MCF 10A (cell line): ENCODE data around the gene DGKI. TPM values are rescaled to one million over a fixed set of nuclear protein-coding genes. Genes with fewer than 3 reads are reported as not detected.

Source experiments
- BruUV-seq: library from RNA; stranded (reverse); fragments of 400-500 nt; replicated peaks from 2 replicates; lab custom pipeline; 2021; lab: Mats Ljungman, UMichigan
- CTCF ChIA-PET: fragments of 300-600 bp; sonication (Branson Sonifier 250); formaldehyde crosslinking; extraction: SDS; loops from one replicate; lab custom pipeline; 2021; ENCODE audit warnings: antibody characterized with exemption, inconsistent platforms; lab: Yijun Ruan, JAX
- POLR2A ChIA-PET: fragments of 300-600, 350-650 bp; sonication (Branson Sonifier 250); formaldehyde crosslinking; extraction: SDS; loops from one replicate; lab custom pipeline; 2020; ENCODE audit warnings: antibody characterized with exemption, inconsistent platforms; lab: Yijun Ruan, JAX
- DNase-seq: peaks from one replicate; pipeline ENCODE4 v3.0.0-alpha.2; 2018; ENCODE audit not compliant: unreplicated experiment
- H3K27ac Mint-ChIP-seq: one replicate; pipeline ENCODE4 v1.8.0; 2022; ENCODE audit warnings: mild to moderate bottlenecking, low read depth, mixed read lengths; ENCODE audit not compliant: unreplicated experiment
- H3K27me3 Mint-ChIP-seq: one replicate; pipeline ENCODE4 v1.8.0; 2022; ENCODE audit warnings: mixed read lengths; ENCODE audit not compliant: insufficient read depth, unreplicated experiment
- H3K36me3 Mint-ChIP-seq: one replicate; pipeline ENCODE4 v1.8.0; 2022; ENCODE audit warnings: mild to moderate bottlenecking, moderate library complexity, mixed read lengths; ENCODE audit not compliant: insufficient read depth, unreplicated experiment
- H3K4me1 Mint-ChIP-seq: one replicate; pipeline ENCODE4 v1.8.0; 2022; ENCODE audit warnings: mixed read lengths; ENCODE audit not compliant: insufficient read depth, unreplicated experiment
- H3K4me3 Mint-ChIP-seq: one replicate; pipeline ENCODE4 v1.8.0; 2022; ENCODE audit warnings: mild to moderate bottlenecking, moderate library complexity, mixed read lengths; ENCODE audit not compliant: unreplicated experiment
- H3K9me3 Mint-ChIP-seq: one replicate; pipeline ENCODE4 v1.8.0; 2022; ENCODE audit warnings: mixed read lengths; ENCODE audit not compliant: unreplicated experiment
- CTCF ChIP-seq: fragments of 200-600 bp; IDR thresholded peaks from one replicate; pipeline ENCODE4 v1.8.0; 2022; ENCODE audit warnings: antibody characterized with exemption, mild to moderate bottlenecking; ENCODE audit not compliant: unreplicated experiment
- intact Hi-C: fragments of 100-400 bp; cut with micrococcal nuclease; formaldehyde crosslinking; loops from 2 replicates; pipeline ENCODE4 v1.14.1; 2022
- total RNA-seq: library from RNA; stranded (reverse); gene quantifications from 2 replicates; pipeline ENCODE4 v1.2.3, GENCODE V29; 2022

The DGKI gene
- total RNA-seq, 1 experiment from 2014 or later = 1.4 TPM

- Mint-ChIP-seq H3K27me3 (no peaks in the 10 kb centered on the region), H3K9me3 (no peaks in the 10 kb centered on the region), H3K27ac (no peak overlapping the region), H3K4me1 (no peaks in the 10 kb centered on the region), H3K36me3 (peaks cover 10% of the 10 kb centered on the region), H3K4me3 (no peak overlapping the region)
- POLR2A ChIA-PET = no interaction called here
- CTCF ChIA-PET = interaction anchor here (1.2 kb wide), 1 partner anchor 196 kb away, joined by 3 read pairs; no protein-coding TSS in a partner anchor
- intact Hi-C loops = no loop called here
- no TSS peak for BruUV-seq
- DNase-seq = no peak
- no peak for TF ChIP-seq CTCF
Measured at GRCh38 chr7:137852108-137852507, 5.3 kb upstream of the DGKI start.

DNA sequence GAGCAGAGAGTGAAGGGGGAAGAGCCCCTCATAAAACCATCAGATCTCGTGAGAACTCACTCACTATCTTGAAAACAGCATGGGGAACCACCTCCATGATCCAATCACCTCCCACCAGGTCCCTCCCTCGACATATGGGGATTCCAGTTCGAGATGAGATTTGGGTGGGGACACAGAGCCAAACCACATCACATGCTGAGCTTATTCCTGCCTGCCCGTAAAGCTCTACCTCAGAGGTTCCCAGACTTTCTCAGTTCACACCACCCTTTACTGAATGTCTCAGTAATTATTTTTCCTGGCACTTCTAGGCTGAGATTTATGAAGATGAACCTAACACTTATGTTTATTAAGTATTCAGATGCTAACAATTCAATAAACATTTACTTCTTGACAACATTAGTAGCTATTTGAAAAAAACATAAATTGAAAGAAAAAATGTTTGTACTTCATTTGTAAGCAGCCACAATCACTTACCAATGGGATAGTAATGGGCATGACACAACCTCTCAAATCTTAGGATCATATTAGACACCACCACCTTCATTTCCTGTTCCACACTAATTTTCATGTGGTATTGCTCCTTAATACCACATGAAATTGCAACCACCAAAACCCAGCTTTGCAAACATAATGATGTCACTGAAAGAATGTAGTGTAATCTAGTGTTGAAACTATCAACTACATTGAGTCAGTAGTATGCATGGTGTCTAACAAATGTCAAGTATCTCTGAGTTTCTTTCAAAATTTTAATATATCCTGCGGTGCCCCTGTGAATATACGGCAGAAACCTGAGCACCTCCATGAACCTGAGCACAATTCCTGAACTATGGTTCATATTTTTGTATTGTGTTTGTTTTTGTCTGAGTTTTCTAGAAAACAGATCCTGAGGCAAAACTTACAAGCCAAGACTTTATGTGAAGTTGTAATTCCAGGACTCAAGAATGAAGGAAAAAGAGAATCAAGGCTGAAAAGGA is 4.5 kb upstream of the DGKI start:
- no peaks in the 10 kb centered on the region for H3K4me1 Mint-ChIP-seq
- no peak for DNase-seq
- ChIA-PET CTCF (no interaction called here), POLR2A (interaction anchor here (0.6 kb wide), 1 partner anchor 16 kb away, joined by 3 read pairs; no protein-coding TSS in a partner anchor)
- no peak for TF ChIP-seq CTCF
- H3K27ac Mint-ChIP-seq = no peak overlapping the region
- peaks cover 6% of the 10 kb centered on the region for H3K36me3 Mint-ChIP-seq
- H3K4me3 Mint-ChIP-seq = no peak overlapping the region
- no TSS peak for BruUV-seq
- intact Hi-C loops = no loop called here
- H3K27me3 Mint-ChIP-seq = no peaks in the 10 kb centered on the region
- H3K9me3 Mint-ChIP-seq = no peaks in the 10 kb centered on the region

DNA sequence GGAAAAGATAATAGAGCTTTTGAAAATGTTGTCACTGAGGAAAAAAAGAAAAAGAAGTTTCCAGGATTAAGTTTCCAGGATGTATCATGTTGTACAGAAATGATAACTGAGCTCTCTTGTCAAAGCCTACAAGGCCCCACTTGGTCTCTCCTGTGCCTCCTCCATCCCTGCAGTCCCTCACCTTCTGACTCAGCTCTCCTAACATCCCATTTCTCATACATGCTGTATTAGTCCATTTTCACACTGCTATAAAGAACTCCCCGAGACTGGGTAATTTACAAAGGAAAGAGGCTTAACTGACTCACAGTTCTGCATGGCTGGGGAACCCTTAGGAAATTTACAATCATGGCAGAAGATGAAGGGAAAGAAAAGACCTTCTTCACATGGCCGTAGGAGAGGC is 3.8 kb upstream of the DGKI start:
- Mint-ChIP-seq H3K4me1 (no peaks in the 10 kb centered on the region), H3K27me3 (no peaks in the 10 kb centered on the region), H3K9me3 (no peaks in the 10 kb centered on the region), H3K4me3 (no peak overlapping the region), H3K36me3 (peaks cover under 1% of the 10 kb centered on the region), H3K27ac (no peak overlapping the region)
- ChIA-PET CTCF (no interaction called here), POLR2A (interaction anchor here (0.6 kb wide), 1 partner anchor 16 kb away, joined by 3 read pairs; no protein-coding TSS in a partner anchor)
- intact Hi-C loops = no loop called here
- TF ChIP-seq CTCF = no peak
- no peak for DNase-seq
- BruUV-seq = no TSS peak

DNA sequence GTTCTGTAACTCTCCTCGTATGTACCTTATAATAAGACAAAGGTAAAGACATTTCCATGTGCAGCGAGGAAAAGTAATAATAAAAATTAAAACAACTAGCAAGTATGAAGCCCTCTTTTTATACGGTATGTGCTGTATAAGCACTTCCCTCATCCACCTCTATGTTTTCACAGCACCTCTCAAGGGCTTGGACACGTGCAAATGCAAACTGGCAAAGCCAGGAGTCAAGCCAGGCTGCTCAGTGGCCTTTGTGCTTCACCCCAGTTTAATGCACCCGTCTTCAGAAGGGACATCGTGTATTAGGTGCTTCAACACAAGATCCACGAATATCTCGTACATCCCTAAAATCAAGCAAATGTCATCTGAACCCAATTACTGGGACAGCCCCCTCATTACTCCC is 1.3 kb upstream of the DGKI start:
- ChIA-PET CTCF (no interaction called here), POLR2A (no interaction called here)
- DNase-seq = no peak
- Mint-ChIP-seq H3K4me1 (no peaks in the 10 kb centered on the region), H3K9me3 (no peaks in the 10 kb centered on the region), H3K27ac (no peak overlapping the region), H3K4me3 (no peak overlapping the region), H3K36me3 (no peaks in the 10 kb centered on the region), H3K27me3 (no peaks in the 10 kb centered on the region)
- no peak for TF ChIP-seq CTCF
- intact Hi-C loops = no loop called here
- no TSS peak for BruUV-seq
